ENCODE results near the gene IL7R. TPM values are rescaled to one million over a fixed set of nuclear protein-coding genes. Genes with fewer than 3 reads are reported as not detected.
"Not testable (repeated sequence)": the region's sequence is repeated elsewhere in the genome, so short reads cannot be mapped to it uniquely, and the experiment has no call there.

Gene IL7R
- total and polyA plus RNA-seq, 2 donors (not counting 3 experiments of a cell fraction or from before 2014, with no cell fraction given), result 1.0 to 1.2 TPM

- FAIRE-seq (no peak), DNase-seq (ENCODE audit: low read depth, low spot score) (no peak)
- POLR2A ChIA-PET, result no interaction called here
- no peaks in the 10 kb centered on the region for H3K4me1 ChIP-seq (ENCODE audit: control insufficient read depth, extremely low read depth, insufficient read depth, low read length)
- no peak overlapping the region for H3K4me2 ChIP-seq (ENCODE audit: insufficient read depth, low read length)
- no peak for TF ChIP-seq CTCF (IDR thresholded peaks at IDR 0.05; ENCODE audit: extremely low read depth in 1 of 2, insufficient read depth in 1 of 2, low read depth in 1 of 2, low read length in 2 of 2)
- no peak for TF ChIP-seq GATA2 (IDR thresholded peaks at IDR 0.05; ENCODE audit: insufficient read depth, insufficient read length, low read depth, low read length)
- TF ChIP-seq MYC (IDR thresholded peaks at IDR 0.05; ENCODE audit: low read depth, low read length), result no peak
- no peak for TF ChIP-seq EZH2 (IDR thresholded peaks at IDR 0.05; ENCODE audit: borderline replicate concordance, low read depth, low read length, severe bottlenecking)
- no peak for TF ChIP-seq POLR2A (IDR thresholded peaks at IDR 0.05; ENCODE audit: low read depth, low read length)
- TF ChIP-seq MAX (IDR thresholded peaks at IDR 0.05; ENCODE audit: insufficient read depth, insufficient read length), result no peak
- TF ChIP-seq FOS (IDR thresholded peaks at IDR 0.05; ENCODE audit: borderline replicate concordance, insufficient read depth, low read length), result no peak
- no peak for TF ChIP-seq POLR2AphosphoS5 (IDR thresholded peaks at IDR 0.05; ENCODE audit: insufficient read depth, low read depth, low read length)
- TF ChIP-seq JUN (IDR thresholded peaks at IDR 0.05; ENCODE audit: borderline replicate concordance, insufficient read depth, insufficient read length, low read depth), result no peak
- BruUV-seq (replicated peaks), result no TSS peak
- H3K9ac ChIP-seq (replicated peaks; ENCODE audit: extremely low read depth, insufficient read depth, low read length), result no peak overlapping the region
- no peak overlapping the region for H3K4me3 ChIP-seq (replicated peaks in 1 of 3; ENCODE audit: insufficient read depth in 1 of 3, low read depth in 1 of 3, low read length in 3 of 3)
- H3K79me2 ChIP-seq (ENCODE audit: control insufficient read depth, insufficient read depth, low read length), result no peaks in the 10 kb centered on the region
- CTCF ChIA-PET, result no interaction called here
- intact Hi-C loops (cut with micrococcal nuclease), result no loop called here
- H3K9me3 ChIP-seq (replicated peaks; ENCODE audit: control insufficient read depth, insufficient read depth, low read length), result peaks cover 2% of the 10 kb centered on the region
- no peak overlapping the region for H3K27ac ChIP-seq (ENCODE audit: insufficient read depth, low read depth, low read length)
- dilution Hi-C loops (cut with MboI; ENCODE audit: extremely low pct_ligation_motif_present, low sequenced_read_pairs), result no loop called here
- H3K9me1 ChIP-seq (replicated peaks; ENCODE audit: control insufficient read depth, extremely low read depth, insufficient read depth, low read length), result no peaks in the 10 kb centered on the region
- H4K20me1 ChIP-seq (replicated peaks; ENCODE audit: control insufficient read depth, extremely low read depth, insufficient read depth, low read length), result no peaks in the 10 kb centered on the region
- no peaks in the 10 kb centered on the region for H3K27me3 ChIP-seq (ENCODE audit: control insufficient read depth in 2 of 2, insufficient read depth in 2 of 2, low read length in 2 of 2)
- no peaks in the 10 kb centered on the region for H3K36me3 ChIP-seq (ENCODE audit: control insufficient read depth in 2 of 2, extremely low read depth in 1 of 2, insufficient read depth in 2 of 2, low read length in 2 of 2)
- no peak overlapping the region for H2AFZ ChIP-seq (ENCODE audit: low read depth, low read length)
Observed at GRCh38 chr5:35842856-35843255, 13.8 kb upstream of the IL7R start.

- DNase-seq (ENCODE audit: low read depth, low spot score); H3K4me1 ChIP-seq (ENCODE audit: control insufficient read depth, extremely low read depth, insufficient read depth, low read length); H4K20me1 ChIP-seq (replicated peaks; ENCODE audit: control insufficient read depth, extremely low read depth, insufficient read depth, low read length); H3K9ac ChIP-seq (replicated peaks; ENCODE audit: extremely low read depth, insufficient read depth, low read length); H3K4me2 ChIP-seq (ENCODE audit: insufficient read depth, low read length); H3K79me2 ChIP-seq (ENCODE audit: control insufficient read depth, insufficient read depth, low read length); CTCF ChIA-PET; intact Hi-C loops (cut with micrococcal nuclease); H3K27me3 ChIP-seq (ENCODE audit: control insufficient read depth in 2 of 2, insufficient read depth in 2 of 2, low read length in 2 of 2); POLR2A ChIA-PET; FAIRE-seq; H3K4me3 ChIP-seq (replicated peaks in 1 of 3; ENCODE audit: insufficient read depth in 1 of 3, low read depth in 1 of 3, low read length in 3 of 3); H3K9me1 ChIP-seq (replicated peaks; ENCODE audit: control insufficient read depth, extremely low read depth, insufficient read depth, low read length); H3K27ac ChIP-seq (ENCODE audit: insufficient read depth, low read depth, low read length); dilution Hi-C loops (cut with MboI; ENCODE audit: extremely low pct_ligation_motif_present, low sequenced_read_pairs); BruUV-seq (replicated peaks); H3K9me3 ChIP-seq (replicated peaks; ENCODE audit: control insufficient read depth, insufficient read depth, low read length); H2AFZ ChIP-seq (ENCODE audit: low read depth, low read length); H3K36me3 ChIP-seq (ENCODE audit: control insufficient read depth in 2 of 2, extremely low read depth in 1 of 2, insufficient read depth in 2 of 2, low read length in 2 of 2): not testable (repeated sequence)
Observed at GRCh38 chr5:35845508-35845907, 11.2 kb upstream of the IL7R start.

Measured in endothelial cell of umbilical vein (primary cell).